Neural cell (in vitro differentiated cells): Measurements from ENCODE around the gene TUBA1A. TPM values are rescaled to one million over a fixed set of nuclear protein-coding genes. Genes with fewer than 3 reads are reported as not detected.
"Not testable (repeated sequence)": the region's sequence is repeated elsewhere in the genome, so short reads cannot be mapped to it uniquely, and the experiment has no call there.

Experiments
- H2AFZ ChIP-seq: fragments of 200-600, 300-800 bp; sonication (generic), shearing (Covaris generic); 2 replicates; pipeline ENCODE4 v1.6.0; 2014; ENCODE audit warnings: low read depth, mild to moderate bottlenecking, antibody characterized with exemption, low read length, moderate library complexity
- H3F3A ChIP-seq: fragments of 200-600 bp; shearing (Covaris generic); 2 replicates; pipeline ENCODE4 v1.6.1; 2016; ENCODE audit warnings: mild to moderate bottlenecking, moderate library complexity, mixed read lengths, antibody characterized with exemption, low read length; ENCODE audit not compliant: insufficient read depth, poor library complexity, severe bottlenecking
- H3K27ac ChIP-seq: fragments of 200-600, 300-800 bp; sonication (generic), shearing (Covaris generic); 2 replicates; pipeline ENCODE4 v1.5.1; 2014; ENCODE audit warnings: mild to moderate bottlenecking, low read length, moderate library complexity
- H3K27me3 ChIP-seq: fragments of 300-800, 200-600 bp; sonication (generic), shearing (Covaris generic); 2 replicates; pipeline ENCODE4 v1.6.0; 2014; ENCODE audit warnings: mild to moderate bottlenecking, low read depth, low read length, moderate library complexity; ENCODE audit not compliant: insufficient read depth
- H3K36me3 ChIP-seq: fragments of 300-800, 200-600 bp; sonication (generic), shearing (Covaris generic); 2 replicates; pipeline ENCODE4 v1.5.1; 2014; ENCODE audit warnings: mild to moderate bottlenecking, antibody characterized with exemption, low read length, moderate library complexity; ENCODE audit not compliant: insufficient read depth
- H3K4me2 ChIP-seq: fragments of 300-800, 200-600 bp; sonication (generic), shearing (Covaris generic); 2 replicates; pipeline ENCODE4 v1.6.0; 2014; ENCODE audit warnings: mild to moderate bottlenecking, low read length
- H3K4me3 ChIP-seq: fragments of 300-800, 200-600 bp; sonication (generic), shearing (Covaris generic); 2 replicates; pipeline ENCODE4 v1.5.1; 2014; ENCODE audit warnings: mild to moderate bottlenecking, low read length, moderate library complexity
- H3K79me2 ChIP-seq: fragments of 200-600 bp; shearing (Covaris generic); replicated peaks from 2 replicates; pipeline ENCODE4 v1.6.0; 2014; ENCODE audit warnings: mild to moderate bottlenecking, low read length, moderate library complexity; ENCODE audit not compliant: insufficient read depth
- H3K9ac ChIP-seq: fragments of 300-800, 200-600 bp; sonication (generic), shearing (Covaris generic); 2 replicates; pipeline ENCODE4 v1.6.1; 2016; ENCODE audit warnings: mild to moderate bottlenecking, low read length, mixed read lengths
- H3K9me2 ChIP-seq: fragments of 200-600 bp; shearing (Covaris generic); 2 replicates; pipeline ENCODE4 v1.6.1; 2016; ENCODE audit warnings: mild to moderate bottlenecking, low read length, mixed read lengths; ENCODE audit not compliant: insufficient read depth
- H3K9me3 ChIP-seq: fragments of 200-600, 300-800 bp; sonication (generic), shearing (Covaris generic); 2 replicates; pipeline ENCODE4 v1.6.1; 2016; ENCODE audit warnings: mild to moderate bottlenecking, mixed run types, low read length, moderate library complexity, mixed read lengths
- H4K20me1 ChIP-seq: fragments of 200-600 bp; shearing (Covaris generic); 2 replicates; pipeline ENCODE4 v1.6.1; 2016; ENCODE audit warnings: mild to moderate bottlenecking, mixed run types; ENCODE audit not compliant: insufficient read depth
- CTCF ChIP-seq: fragments of 450-650 bp; IDR thresholded peaks from 2 replicates; pipeline ENCODE4 v1.5.1; 2014; ENCODE audit warnings: antibody characterized with exemption, mild to moderate bottlenecking, moderate library complexity; ENCODE audit not compliant: poor library complexity, severe bottlenecking
- EP300 ChIP-seq: fragments of 450-650 bp; conservative IDR thresholded peaks from 2 replicates; pipeline ENCODE4 v1.6.1; 2014; ENCODE audit warnings: antibody characterized with exemption, mild to moderate bottlenecking, moderate library complexity; ENCODE audit not compliant: poor library complexity, severe bottlenecking
- EZH2 ChIP-seq: fragments of 200-600, 300-800 bp; shearing (Covaris generic), sonication (generic); IDR thresholded peaks from 2 replicates; pipeline ENCODE4 v1.6.1; 2014; ENCODE audit warnings: antibody characterized with exemption, low read length, borderline replicate concordance, mild to moderate bottlenecking; ENCODE audit not compliant: insufficient read depth, poor library complexity, severe bottlenecking
- MXI1 ChIP-seq: fragments of 450-650 bp; conservative IDR thresholded peaks from 2 replicates; pipeline ENCODE4 v1.6.1; 2014; ENCODE audit warnings: antibody characterized with exemption, mild to moderate bottlenecking; ENCODE audit not compliant: poor library complexity, severe bottlenecking
- POLR2AphosphoS5 ChIP-seq: IDR thresholded peaks from 2 replicates; pipeline ENCODE4 v1.6.1; 2012
- RAD21 ChIP-seq: fragments of 450-650 bp; conservative IDR thresholded peaks from 2 replicates; pipeline ENCODE4 v1.6.1; 2014; ENCODE audit warnings: antibody characterized with exemption, mild to moderate bottlenecking, moderate library complexity
- REST ChIP-seq: IDR thresholded peaks from 2 replicates; pipeline ENCODE4 v1.6.1; 2012; ENCODE audit warnings: borderline replicate concordance
- SMC3 ChIP-seq: fragments of 450-650 bp; conservative IDR thresholded peaks from 2 replicates; pipeline ENCODE4 v1.6.1; 2014; ENCODE audit warnings: antibody characterized with exemption, mild to moderate bottlenecking, moderate library complexity; ENCODE audit not compliant: poor library complexity
- TAF1 ChIP-seq: IDR thresholded peaks from 2 replicates; pipeline ENCODE4 v1.6.1; 2012; ENCODE audit warnings: low read depth
- polyA plus RNA-seq: library from polyadenylated mRNA; depleted of rRNA; stranded (reverse); fragments of >200 nt; gene quantifications from 2 replicates; pipeline ENCODE4 v1.2.3, GENCODE V29; 2014

Gene TUBA1A
- polyA plus RNA-seq, 1 donor from 2014 or later = 14,333 TPM

- H3K36me3 ChIP-seq = peaks cover 23% of the 10 kb centered on the region
- H3K79me2 ChIP-seq = peaks cover 76% of the 10 kb centered on the region
- peak overlapping the region; percentile 100 for H3K9ac ChIP-seq
- peaks cover 45% of the 10 kb centered on the region for H4K20me1 ChIP-seq
- peak overlapping the region; percentile 100 for H3K4me2 ChIP-seq
- H3K27me3 ChIP-seq, H3K9me3 ChIP-seq, H3F3A ChIP-seq, H3K9me2 ChIP-seq, H2AFZ ChIP-seq: not testable (repeated sequence)
- H3K4me3 ChIP-seq = peak overlapping the region; percentile 100
- peak overlapping the region; percentile 55 for H3K27ac ChIP-seq
- peak; percentile 55 for TF ChIP-seq POLR2AphosphoS5
- TF ChIP-seq REST = peak; percentile 66
Measured at GRCh38 chr12:49183214-49183950, 5.5 kb downstream of the TUBA1A start.

GRCh38 chr12:49174218-49174617, 14.7 kb downstream of the TUBA1A start:
- H3K9me3 ChIP-seq = no peaks in the 10 kb centered on the region
- no peaks in the 10 kb centered on the region for H3K9me2 ChIP-seq
- no peak overlapping the region for H3K4me2 ChIP-seq
- H3K27ac ChIP-seq = no peak overlapping the region
- no peaks in the 10 kb centered on the region for H3K27me3 ChIP-seq
- no peaks in the 10 kb centered on the region for H3K36me3 ChIP-seq
- H3K79me2 ChIP-seq = peaks cover 3% of the 10 kb centered on the region
- no peak overlapping the region for H3K9ac ChIP-seq
- no peak overlapping the region for H3K4me3 ChIP-seq
- H2AFZ ChIP-seq = no peak overlapping the region
- no peaks in the 10 kb centered on the region for H3F3A ChIP-seq
- TF ChIP-seq EZH2 = no peak
- TF ChIP-seq REST = no peak
- no peak for TF ChIP-seq EP300
- no peak for TF ChIP-seq TAF1
- no peak for TF ChIP-seq POLR2AphosphoS5
- TF ChIP-seq SMC3 = no peak
- TF ChIP-seq MXI1 = no peak
- TF ChIP-seq RAD21 = no peak
- no peak for TF ChIP-seq CTCF
- H4K20me1 ChIP-seq = no peaks in the 10 kb centered on the region
